Neural cell (in vitro differentiated cells): Measurements from ENCODE around the gene MRPL48. TPM values are rescaled to one million over a fixed set of nuclear protein-coding genes. Genes with fewer than 3 reads are reported as not detected.

Experiments used
- H2AFZ ChIP-seq: fragments of 200-600, 300-800 bp; sonication (generic), shearing (Covaris generic); 2 replicates; pipeline ENCODE4 v1.6.0; 2014; ENCODE audit warnings: low read depth, mild to moderate bottlenecking, antibody characterized with exemption, low read length, moderate library complexity
- H3F3A ChIP-seq: fragments of 200-600 bp; shearing (Covaris generic); 2 replicates; pipeline ENCODE4 v1.6.1; 2016; ENCODE audit warnings: mild to moderate bottlenecking, moderate library complexity, mixed read lengths, antibody characterized with exemption, low read length; ENCODE audit not compliant: insufficient read depth, poor library complexity, severe bottlenecking
- H3K27ac ChIP-seq: fragments of 200-600, 300-800 bp; sonication (generic), shearing (Covaris generic); 2 replicates; pipeline ENCODE4 v1.5.1; 2014; ENCODE audit warnings: mild to moderate bottlenecking, low read length, moderate library complexity
- H3K27me3 ChIP-seq: fragments of 300-800, 200-600 bp; sonication (generic), shearing (Covaris generic); 2 replicates; pipeline ENCODE4 v1.6.0; 2014; ENCODE audit warnings: mild to moderate bottlenecking, low read depth, low read length, moderate library complexity; ENCODE audit not compliant: insufficient read depth
- H3K36me3 ChIP-seq: fragments of 300-800, 200-600 bp; sonication (generic), shearing (Covaris generic); 2 replicates; pipeline ENCODE4 v1.5.1; 2014; ENCODE audit warnings: mild to moderate bottlenecking, antibody characterized with exemption, low read length, moderate library complexity; ENCODE audit not compliant: insufficient read depth
- H3K4me2 ChIP-seq: fragments of 300-800, 200-600 bp; sonication (generic), shearing (Covaris generic); 2 replicates; pipeline ENCODE4 v1.6.0; 2014; ENCODE audit warnings: mild to moderate bottlenecking, low read length
- H3K4me3 ChIP-seq: fragments of 300-800, 200-600 bp; sonication (generic), shearing (Covaris generic); 2 replicates; pipeline ENCODE4 v1.5.1; 2014; ENCODE audit warnings: mild to moderate bottlenecking, low read length, moderate library complexity
- H3K79me2 ChIP-seq: fragments of 200-600 bp; shearing (Covaris generic); replicated peaks from 2 replicates; pipeline ENCODE4 v1.6.0; 2014; ENCODE audit warnings: mild to moderate bottlenecking, low read length, moderate library complexity; ENCODE audit not compliant: insufficient read depth
- H3K9ac ChIP-seq: fragments of 300-800, 200-600 bp; sonication (generic), shearing (Covaris generic); 2 replicates; pipeline ENCODE4 v1.6.1; 2016; ENCODE audit warnings: mild to moderate bottlenecking, low read length, mixed read lengths
- H3K9me2 ChIP-seq: fragments of 200-600 bp; shearing (Covaris generic); 2 replicates; pipeline ENCODE4 v1.6.1; 2016; ENCODE audit warnings: mild to moderate bottlenecking, low read length, mixed read lengths; ENCODE audit not compliant: insufficient read depth
- H3K9me3 ChIP-seq: fragments of 200-600, 300-800 bp; sonication (generic), shearing (Covaris generic); 2 replicates; pipeline ENCODE4 v1.6.1; 2016; ENCODE audit warnings: mild to moderate bottlenecking, mixed run types, low read length, moderate library complexity, mixed read lengths
- H4K20me1 ChIP-seq: fragments of 200-600 bp; shearing (Covaris generic); 2 replicates; pipeline ENCODE4 v1.6.1; 2016; ENCODE audit warnings: mild to moderate bottlenecking, mixed run types; ENCODE audit not compliant: insufficient read depth
- CTCF ChIP-seq: fragments of 450-650 bp; IDR thresholded peaks from 2 replicates; pipeline ENCODE4 v1.5.1; 2014; ENCODE audit warnings: antibody characterized with exemption, mild to moderate bottlenecking, moderate library complexity; ENCODE audit not compliant: poor library complexity, severe bottlenecking
- EP300 ChIP-seq: fragments of 450-650 bp; conservative IDR thresholded peaks from 2 replicates; pipeline ENCODE4 v1.6.1; 2014; ENCODE audit warnings: antibody characterized with exemption, mild to moderate bottlenecking, moderate library complexity; ENCODE audit not compliant: poor library complexity, severe bottlenecking
- EZH2 ChIP-seq: fragments of 200-600, 300-800 bp; shearing (Covaris generic), sonication (generic); IDR thresholded peaks from 2 replicates; pipeline ENCODE4 v1.6.1; 2014; ENCODE audit warnings: antibody characterized with exemption, low read length, borderline replicate concordance, mild to moderate bottlenecking; ENCODE audit not compliant: insufficient read depth, poor library complexity, severe bottlenecking
- MXI1 ChIP-seq: fragments of 450-650 bp; conservative IDR thresholded peaks from 2 replicates; pipeline ENCODE4 v1.6.1; 2014; ENCODE audit warnings: antibody characterized with exemption, mild to moderate bottlenecking; ENCODE audit not compliant: poor library complexity, severe bottlenecking
- POLR2AphosphoS5 ChIP-seq: IDR thresholded peaks from 2 replicates; pipeline ENCODE4 v1.6.1; 2012
- RAD21 ChIP-seq: fragments of 450-650 bp; conservative IDR thresholded peaks from 2 replicates; pipeline ENCODE4 v1.6.1; 2014; ENCODE audit warnings: antibody characterized with exemption, mild to moderate bottlenecking, moderate library complexity
- SMC3 ChIP-seq: fragments of 450-650 bp; conservative IDR thresholded peaks from 2 replicates; pipeline ENCODE4 v1.6.1; 2014; ENCODE audit warnings: antibody characterized with exemption, mild to moderate bottlenecking, moderate library complexity; ENCODE audit not compliant: poor library complexity
- TAF1 ChIP-seq: IDR thresholded peaks from 2 replicates; pipeline ENCODE4 v1.6.1; 2012; ENCODE audit warnings: low read depth
- polyA plus RNA-seq: library from polyadenylated mRNA; depleted of rRNA; stranded (reverse); fragments of >200 nt; gene quantifications from 2 replicates; pipeline ENCODE4 v1.2.3, GENCODE V29; 2014
- TF ChIP-seq, protein P1 (sequence below): IDR thresholded peaks from 2 replicates; pipeline ENCODE4 v1.6.1; 2012; ENCODE audit warnings: borderline replicate concordance

Gene MRPL48
- polyA plus RNA-seq, 1 donor from 2014 or later, result 98.3 TPM

DNA sequence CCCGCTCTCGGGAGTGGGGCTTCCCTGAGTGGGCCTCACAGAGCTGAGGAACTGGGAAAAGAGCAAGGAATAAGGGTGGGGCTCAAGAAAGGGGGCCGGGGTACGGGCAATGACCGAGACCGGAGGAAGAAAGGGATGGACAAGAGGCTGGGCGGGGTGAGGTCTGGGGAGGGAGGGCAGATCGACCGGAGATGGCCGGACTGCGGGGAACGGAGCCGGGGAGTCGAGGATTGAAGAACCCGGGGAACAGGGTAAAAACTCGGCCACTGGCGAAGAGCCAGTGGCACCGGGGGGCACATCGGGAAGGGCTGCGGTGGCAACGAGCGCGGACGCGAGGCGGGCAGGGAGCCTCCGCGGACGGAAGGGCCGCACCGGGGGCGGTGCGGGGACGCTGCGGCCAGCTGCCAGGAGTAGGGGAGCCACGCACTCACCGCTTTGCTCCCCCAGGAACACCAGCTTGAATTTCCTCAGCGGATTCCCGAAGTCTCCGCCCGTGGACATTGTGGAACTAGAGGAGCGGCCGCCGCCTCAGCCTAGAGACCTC, 27.5 kb upstream of the MRPL48 start:
- peak overlapping the region; percentile 89 for H3K4me2 ChIP-seq
- H3F3A ChIP-seq, result no peaks in the 10 kb centered on the region
- H3K9me3 ChIP-seq, result no peaks in the 10 kb centered on the region
- no peaks in the 10 kb centered on the region for H3K9me2 ChIP-seq
- TF ChIP-seq, protein P1, sequence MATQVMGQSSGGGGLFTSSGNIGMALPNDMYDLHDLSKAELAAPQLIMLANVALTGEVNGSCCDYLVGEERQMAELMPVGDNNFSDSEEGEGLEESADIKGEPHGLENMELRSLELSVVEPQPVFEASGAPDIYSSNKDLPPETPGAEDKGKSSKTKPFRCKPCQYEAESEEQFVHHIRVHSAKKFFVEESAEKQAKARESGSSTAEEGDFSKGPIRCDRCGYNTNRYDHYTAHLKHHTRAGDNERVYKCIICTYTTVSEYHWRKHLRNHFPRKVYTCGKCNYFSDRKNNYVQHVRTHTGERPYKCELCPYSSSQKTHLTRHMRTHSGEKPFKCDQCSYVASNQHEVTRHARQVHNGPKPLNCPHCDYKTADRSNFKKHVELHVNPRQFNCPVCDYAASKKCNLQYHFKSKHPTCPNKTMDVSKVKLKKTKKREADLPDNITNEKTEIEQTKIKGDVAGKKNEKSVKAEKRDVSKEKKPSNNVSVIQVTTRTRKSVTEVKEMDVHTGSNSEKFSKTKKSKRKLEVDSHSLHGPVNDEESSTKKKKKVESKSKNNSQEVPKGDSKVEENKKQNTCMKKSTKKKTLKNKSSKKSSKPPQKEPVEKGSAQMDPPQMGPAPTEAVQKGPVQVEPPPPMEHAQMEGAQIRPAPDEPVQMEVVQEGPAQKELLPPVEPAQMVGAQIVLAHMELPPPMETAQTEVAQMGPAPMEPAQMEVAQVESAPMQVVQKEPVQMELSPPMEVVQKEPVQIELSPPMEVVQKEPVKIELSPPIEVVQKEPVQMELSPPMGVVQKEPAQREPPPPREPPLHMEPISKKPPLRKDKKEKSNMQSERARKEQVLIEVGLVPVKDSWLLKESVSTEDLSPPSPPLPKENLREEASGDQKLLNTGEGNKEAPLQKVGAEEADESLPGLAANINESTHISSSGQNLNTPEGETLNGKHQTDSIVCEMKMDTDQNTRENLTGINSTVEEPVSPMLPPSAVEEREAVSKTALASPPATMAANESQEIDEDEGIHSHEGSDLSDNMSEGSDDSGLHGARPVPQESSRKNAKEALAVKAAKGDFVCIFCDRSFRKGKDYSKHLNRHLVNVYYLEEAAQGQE, result peak; percentile 58
- TF ChIP-seq EP300, result no peak
- TF ChIP-seq EZH2, result no peak
- no peak for TF ChIP-seq RAD21
- no peak for TF ChIP-seq SMC3
- no peak for TF ChIP-seq CTCF
- peak; percentile 61 for TF ChIP-seq POLR2AphosphoS5
- TF ChIP-seq MXI1, result no peak
- no peak for TF ChIP-seq TAF1
- peak overlapping the region; percentile 40 for H2AFZ ChIP-seq
- no peaks in the 10 kb centered on the region for H3K27me3 ChIP-seq
- H3K36me3 ChIP-seq, result no peaks in the 10 kb centered on the region
- peak overlapping the region; percentile 67 for H3K4me3 ChIP-seq
- peak overlapping the region; percentile 87 for H3K27ac ChIP-seq
- H3K79me2 ChIP-seq, result peaks cover 50% of the 10 kb centered on the region
- peaks cover 10% of the 10 kb centered on the region for H4K20me1 ChIP-seq
- H3K9ac ChIP-seq, result peak overlapping the region; percentile 89

GRCh38 chr11:73760679-73761402, 26.8 kb upstream of the MRPL48 start, which contains the start of gene RAB6A:
RAB6A (minus strand) TSS chr11:73761074; CDS start chr11:73760635, 439 bp downstream.
- peaks cover 43% of the 10 kb centered on the region for H3K79me2 ChIP-seq

More at GRCh38 chr11:73760679-73761402, 26.8 kb upstream of the MRPL48 start, which contains the start of gene RAB6A:
- Histone ChIP-seq H3K9me2 (no peaks in the 10 kb centered on the region), H3K9me3 (no peaks in the 10 kb centered on the region), H2AFZ (peak within 1 kb of the TSS; percentile 99), H3K36me3 (no peaks in the 10 kb centered on the region), H3K9ac (peak within 1 kb of the TSS; percentile 89), H3F3A (no peaks in the 10 kb centered on the region), H3K27me3 (no peaks in the 10 kb centered on the region), H3K4me3 (peak within 1 kb of the TSS; percentile 67), H3K27ac (peak within 1 kb of the TSS; percentile 95), H3K4me2 (peak within 1 kb of the TSS; percentile 89), H4K20me1 (peaks cover 10% of the 10 kb centered on the region)
- TF ChIP-seq TAF1, result peak; percentile 90
- TF ChIP-seq, protein P1, result no peak
- peak; percentile 92 for TF ChIP-seq CTCF
- TF ChIP-seq EZH2, result no peak
- TF ChIP-seq RAD21, result peak; percentile 73
- TF ChIP-seq SMC3, result peak; percentile 81
- TF ChIP-seq EP300, result peak; percentile 87
- peak; percentile 88 for TF ChIP-seq MXI1
- TF ChIP-seq POLR2AphosphoS5, result no peak
